HCT116 (cell line): ENCODE data around the gene SLC4A2.

ENCODE experiments used
- CEBPB ChIP-seq: IDR thresholded peaks from 2 replicates; pipeline ENCODE4 v1.6.1; 2012; ENCODE audit warnings: low read depth
- EGR1 ChIP-seq: IDR thresholded peaks from 2 replicates; pipeline ENCODE4 v1.6.1; 2012; ENCODE audit warnings: low read depth
- EZH2phosphoT487 ChIP-seq: fragments of 200-600 bp; IDR thresholded peaks from 2 replicates; pipeline ENCODE4 v1.6.1; 2018; ENCODE audit warnings: antibody characterized with exemption, borderline replicate concordance
- FOSL1 ChIP-seq: IDR thresholded peaks from 2 replicates; pipeline ENCODE4 v1.6.1; 2012; ENCODE audit warnings: low read depth
- POLR2A ChIP-seq: IDR thresholded peaks from 2 replicates; pipeline ENCODE4 v1.7.0; 2011; ENCODE audit warnings: borderline replicate concordance; ENCODE audit not compliant: insufficient read depth, insufficient read length; ENCODE audit errors: extremely low read depth
- POLR2AphosphoS5 ChIP-seq: IDR thresholded peaks from 2 replicates; pipeline ENCODE4 v1.6.1; 2011; ENCODE audit warnings: mild to moderate bottlenecking, low read depth, low read length, moderate library complexity
- SP1 ChIP-seq: IDR thresholded peaks from 2 replicates; pipeline ENCODE4 v1.6.1; 2012; ENCODE audit warnings: low read depth
- SRF ChIP-seq: IDR thresholded peaks from 2 replicates; pipeline ENCODE4 v1.6.1; 2012; ENCODE audit warnings: low read depth
- TCF7L2 ChIP-seq: IDR thresholded peaks from 2 replicates; pipeline ENCODE4 v1.7.0; 2011; ENCODE audit warnings: borderline replicate concordance, inconsistent platforms; ENCODE audit not compliant: insufficient read depth, insufficient read length; ENCODE audit errors: extremely low read depth
- ZNF274 ChIP-seq: fragments of 200-500 bp; sonication (Bioruptor generic); IDR thresholded peaks from 2 replicates; pipeline ENCODE4 v1.6.1; 2014; ENCODE audit warnings: mild to moderate bottlenecking, low read depth, low read length, inconsistent platforms
- TF ChIP-seq, protein P1 (sequence below), 3 experiments: fragments of 200-600 bp in 1 of 3; sonication (generic) in 1 of 3; IDR thresholded peaks in 2 of 3; conservative IDR thresholded peaks in 1 of 3; 2 replicates each; pipeline ENCODE4 v1.5.1; 2012 to 2017; ENCODE audit warnings: low read depth in 2 of 3, low read length in 2 of 3, antibody characterized with exemption in 1 of 3, borderline replicate concordance in 1 of 3, control low read depth in 1 of 3, mild to moderate bottlenecking in 1 of 3, mixed read lengths in 1 of 3, mixed run types in 1 of 3, moderate library complexity in 1 of 3; ENCODE audit not compliant: insufficient read depth in 1 of 3
- TF ChIP-seq, protein P2 (sequence below): IDR thresholded peaks from 2 replicates; pipeline ENCODE4 v1.6.1; 2012
- TF ChIP-seq, protein P3 (sequence below): IDR thresholded peaks from 2 replicates; pipeline ENCODE4 v1.6.1; 2012; ENCODE audit warnings: low read depth

DNA sequence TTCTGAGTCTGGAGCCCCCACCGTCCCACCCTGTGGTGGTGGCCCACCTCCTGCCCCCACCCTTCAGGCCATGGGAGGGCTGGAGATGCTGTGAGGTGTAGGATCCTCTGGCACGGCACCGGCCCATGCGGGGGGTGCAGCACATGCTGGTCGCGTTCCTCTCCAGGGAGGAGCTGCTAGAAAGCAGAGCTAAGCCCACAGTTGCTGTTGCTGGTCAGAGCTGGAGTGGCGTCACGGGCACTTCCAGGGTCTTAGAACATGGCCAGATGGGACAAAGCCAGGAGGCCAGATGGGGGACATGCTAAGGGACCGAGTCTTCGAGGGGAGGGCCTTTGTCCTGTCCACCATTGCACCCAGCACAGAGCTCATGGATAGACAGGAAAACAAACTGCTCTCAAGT, 48.5 kb downstream of the SLC4A2 start:
- TF ChIP-seq, protein P1, sequence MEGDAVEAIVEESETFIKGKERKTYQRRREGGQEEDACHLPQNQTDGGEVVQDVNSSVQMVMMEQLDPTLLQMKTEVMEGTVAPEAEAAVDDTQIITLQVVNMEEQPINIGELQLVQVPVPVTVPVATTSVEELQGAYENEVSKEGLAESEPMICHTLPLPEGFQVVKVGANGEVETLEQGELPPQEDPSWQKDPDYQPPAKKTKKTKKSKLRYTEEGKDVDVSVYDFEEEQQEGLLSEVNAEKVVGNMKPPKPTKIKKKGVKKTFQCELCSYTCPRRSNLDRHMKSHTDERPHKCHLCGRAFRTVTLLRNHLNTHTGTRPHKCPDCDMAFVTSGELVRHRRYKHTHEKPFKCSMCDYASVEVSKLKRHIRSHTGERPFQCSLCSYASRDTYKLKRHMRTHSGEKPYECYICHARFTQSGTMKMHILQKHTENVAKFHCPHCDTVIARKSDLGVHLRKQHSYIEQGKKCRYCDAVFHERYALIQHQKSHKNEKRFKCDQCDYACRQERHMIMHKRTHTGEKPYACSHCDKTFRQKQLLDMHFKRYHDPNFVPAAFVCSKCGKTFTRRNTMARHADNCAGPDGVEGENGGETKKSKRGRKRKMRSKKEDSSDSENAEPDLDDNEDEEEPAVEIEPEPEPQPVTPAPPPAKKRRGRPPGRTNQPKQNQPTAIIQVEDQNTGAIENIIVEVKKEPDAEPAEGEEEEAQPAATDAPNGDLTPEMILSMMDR (IDR thresholded peaks at IDR 0.05 in 2 of 3, conservative IDR thresholded peaks at IDR 0.05 in 1 of 3; ENCODE audit: borderline replicate concordance in 1 of 3, insufficient read depth in 1 of 3, low read depth in 2 of 3, low read length in 2 of 3), result no peak
- no peak for TF ChIP-seq ZNF274
- TF ChIP-seq FOSL1, result no peak
- TF ChIP-seq, protein P2, sequence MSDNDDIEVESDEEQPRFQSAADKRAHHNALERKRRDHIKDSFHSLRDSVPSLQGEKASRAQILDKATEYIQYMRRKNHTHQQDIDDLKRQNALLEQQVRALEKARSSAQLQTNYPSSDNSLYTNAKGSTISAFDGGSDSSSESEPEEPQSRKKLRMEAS, result no peak
- no peak for TF ChIP-seq POLR2A
- TF ChIP-seq EZH2phosphoT487, result no peak
- no peak for TF ChIP-seq CEBPB
- TF ChIP-seq SP1, result no peak
- TF ChIP-seq TCF7L2, result no peak
- TF ChIP-seq, protein P3, sequence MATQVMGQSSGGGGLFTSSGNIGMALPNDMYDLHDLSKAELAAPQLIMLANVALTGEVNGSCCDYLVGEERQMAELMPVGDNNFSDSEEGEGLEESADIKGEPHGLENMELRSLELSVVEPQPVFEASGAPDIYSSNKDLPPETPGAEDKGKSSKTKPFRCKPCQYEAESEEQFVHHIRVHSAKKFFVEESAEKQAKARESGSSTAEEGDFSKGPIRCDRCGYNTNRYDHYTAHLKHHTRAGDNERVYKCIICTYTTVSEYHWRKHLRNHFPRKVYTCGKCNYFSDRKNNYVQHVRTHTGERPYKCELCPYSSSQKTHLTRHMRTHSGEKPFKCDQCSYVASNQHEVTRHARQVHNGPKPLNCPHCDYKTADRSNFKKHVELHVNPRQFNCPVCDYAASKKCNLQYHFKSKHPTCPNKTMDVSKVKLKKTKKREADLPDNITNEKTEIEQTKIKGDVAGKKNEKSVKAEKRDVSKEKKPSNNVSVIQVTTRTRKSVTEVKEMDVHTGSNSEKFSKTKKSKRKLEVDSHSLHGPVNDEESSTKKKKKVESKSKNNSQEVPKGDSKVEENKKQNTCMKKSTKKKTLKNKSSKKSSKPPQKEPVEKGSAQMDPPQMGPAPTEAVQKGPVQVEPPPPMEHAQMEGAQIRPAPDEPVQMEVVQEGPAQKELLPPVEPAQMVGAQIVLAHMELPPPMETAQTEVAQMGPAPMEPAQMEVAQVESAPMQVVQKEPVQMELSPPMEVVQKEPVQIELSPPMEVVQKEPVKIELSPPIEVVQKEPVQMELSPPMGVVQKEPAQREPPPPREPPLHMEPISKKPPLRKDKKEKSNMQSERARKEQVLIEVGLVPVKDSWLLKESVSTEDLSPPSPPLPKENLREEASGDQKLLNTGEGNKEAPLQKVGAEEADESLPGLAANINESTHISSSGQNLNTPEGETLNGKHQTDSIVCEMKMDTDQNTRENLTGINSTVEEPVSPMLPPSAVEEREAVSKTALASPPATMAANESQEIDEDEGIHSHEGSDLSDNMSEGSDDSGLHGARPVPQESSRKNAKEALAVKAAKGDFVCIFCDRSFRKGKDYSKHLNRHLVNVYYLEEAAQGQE, result no peak
- TF ChIP-seq EGR1, result no peak
- no peak for TF ChIP-seq SRF
- no peak for TF ChIP-seq POLR2AphosphoS5
